Astrocyte (in vitro differentiated cells and primary cell): Measurements from ENCODE around the gene DGKE.

Source experiments
- EZH2 ChIP-seq: IDR thresholded peaks from 2 replicates; pipeline ENCODE4 v1.6.1; 2012; ENCODE audit warnings: mild to moderate bottlenecking, low read length, inconsistent platforms; ENCODE audit not compliant: insufficient read depth
- TF ChIP-seq, protein P1 (sequence below): IDR thresholded peaks from 2 replicates; pipeline ENCODE4 v1.5.1; 2011; ENCODE audit warnings: low read depth, mild to moderate bottlenecking, inconsistent platforms, low read length, moderate library complexity; ENCODE audit not compliant: insufficient read depth

DNA sequence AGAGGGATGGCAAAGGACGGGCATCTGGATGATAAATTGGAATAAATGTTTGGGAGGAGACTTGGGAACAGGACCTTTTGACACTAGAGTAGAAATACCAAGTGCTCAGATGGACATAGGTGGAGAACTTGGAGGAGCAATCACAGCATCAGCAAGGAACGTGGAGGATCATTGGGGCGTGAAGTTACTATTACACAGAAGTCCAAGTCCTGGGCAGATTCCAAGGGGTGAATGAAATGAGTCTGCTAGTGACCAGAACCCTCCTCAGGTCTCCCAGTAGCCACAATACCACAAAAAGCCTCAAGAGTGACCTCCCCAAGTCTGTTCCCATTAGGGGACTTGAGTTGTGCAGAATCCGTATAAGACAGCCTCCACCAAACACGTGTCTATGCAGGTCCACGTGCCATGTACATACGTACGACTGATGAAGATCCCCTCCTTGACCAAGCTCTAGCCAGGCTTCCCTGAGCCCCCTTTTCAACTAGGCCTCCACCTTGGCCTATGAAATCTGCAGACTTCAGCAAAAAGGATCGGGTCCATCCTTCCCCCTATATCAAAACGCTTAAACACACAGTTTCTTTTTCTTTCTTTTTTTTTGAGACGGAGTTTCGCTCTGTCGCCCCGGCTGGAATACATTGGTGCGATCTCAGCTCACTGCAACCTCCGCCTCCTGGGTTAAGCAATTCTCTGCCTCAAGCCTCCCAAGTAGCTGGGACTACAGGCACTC, 2.4 kb upstream of the DGKE start:
- TF ChIP-seq, protein P1, sequence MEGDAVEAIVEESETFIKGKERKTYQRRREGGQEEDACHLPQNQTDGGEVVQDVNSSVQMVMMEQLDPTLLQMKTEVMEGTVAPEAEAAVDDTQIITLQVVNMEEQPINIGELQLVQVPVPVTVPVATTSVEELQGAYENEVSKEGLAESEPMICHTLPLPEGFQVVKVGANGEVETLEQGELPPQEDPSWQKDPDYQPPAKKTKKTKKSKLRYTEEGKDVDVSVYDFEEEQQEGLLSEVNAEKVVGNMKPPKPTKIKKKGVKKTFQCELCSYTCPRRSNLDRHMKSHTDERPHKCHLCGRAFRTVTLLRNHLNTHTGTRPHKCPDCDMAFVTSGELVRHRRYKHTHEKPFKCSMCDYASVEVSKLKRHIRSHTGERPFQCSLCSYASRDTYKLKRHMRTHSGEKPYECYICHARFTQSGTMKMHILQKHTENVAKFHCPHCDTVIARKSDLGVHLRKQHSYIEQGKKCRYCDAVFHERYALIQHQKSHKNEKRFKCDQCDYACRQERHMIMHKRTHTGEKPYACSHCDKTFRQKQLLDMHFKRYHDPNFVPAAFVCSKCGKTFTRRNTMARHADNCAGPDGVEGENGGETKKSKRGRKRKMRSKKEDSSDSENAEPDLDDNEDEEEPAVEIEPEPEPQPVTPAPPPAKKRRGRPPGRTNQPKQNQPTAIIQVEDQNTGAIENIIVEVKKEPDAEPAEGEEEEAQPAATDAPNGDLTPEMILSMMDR = no peak
- no peak for TF ChIP-seq EZH2
